ENCODE measurements around the gene CDAN1.

GRCh38 chr15:42691770-42692169 is 45.2 kb downstream of the CDAN1 start:
- TF ChIP-seq CTCF (IDR thresholded peaks at IDR 0.05) (no peak), POLR2A (IDR thresholded peaks at IDR 0.05) (no peak), POLR2AphosphoS5 (IDR thresholded peaks at IDR 0.05) (no peak)

Data from prostate gland (tissue), 2 donors.